HS-5 (cell line): ENCODE measurements around the gene POU3F3.

Experiments used
- DNase-seq: peaks from one replicate; pipeline ENCODE4 v3.0.0-alpha.2; 2012; ENCODE audit warnings: low read depth

Gene POU3F3

DNA sequence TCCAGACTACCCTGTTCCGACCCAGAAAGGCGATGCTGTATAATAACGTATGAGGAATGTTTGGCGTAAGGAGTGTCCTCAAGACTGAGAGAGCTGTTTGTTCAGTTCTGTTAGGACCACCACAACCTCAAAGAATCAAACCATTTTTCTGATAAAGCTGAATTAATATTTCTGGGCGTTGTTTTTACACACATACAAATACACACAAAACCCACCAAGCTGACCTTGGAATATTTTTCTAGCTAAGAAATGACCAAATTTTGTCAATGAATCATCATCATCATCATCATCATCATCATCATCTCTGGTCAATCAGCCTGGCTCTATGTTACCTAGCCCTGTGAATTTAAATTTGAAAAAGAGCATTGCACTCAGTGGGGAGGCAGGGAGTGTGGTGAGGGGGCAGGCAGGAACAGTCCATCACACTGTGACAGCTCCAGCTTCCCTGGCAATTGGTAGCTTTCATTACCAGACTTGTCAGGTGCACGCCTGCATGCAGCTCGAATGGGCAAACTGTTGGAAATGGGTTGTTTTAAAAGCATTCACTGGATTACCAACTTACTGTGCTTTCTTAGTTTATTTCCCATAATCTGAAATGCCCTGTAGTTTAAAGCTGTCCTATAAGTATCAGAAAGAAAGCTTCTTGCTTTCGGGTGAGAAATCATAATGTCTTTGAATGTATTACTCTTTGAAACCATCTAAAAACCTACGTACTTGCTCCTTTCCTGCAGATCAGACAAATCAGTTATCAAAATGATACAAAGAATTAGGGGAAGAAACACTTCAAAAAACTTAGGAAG, 6.9 kb upstream of the POU3F3 start:
- no peak for DNase-seq

GRCh38 chr2:104847586-104848160, 6.2 kb upstream of the POU3F3 start:
- no peak for DNase-seq

GRCh38 chr2:104848526-104848925, 5.4 kb upstream of the POU3F3 start:
- no peak for DNase-seq

GRCh38 chr2:104849101-104849500, 4.8 kb upstream of the POU3F3 start:
- no peak for DNase-seq

- DNase-seq: no peak
These were observed 4.2 kb upstream of the POU3F3 start for GRCh38 chr2:104849618-104850141.

DNA sequence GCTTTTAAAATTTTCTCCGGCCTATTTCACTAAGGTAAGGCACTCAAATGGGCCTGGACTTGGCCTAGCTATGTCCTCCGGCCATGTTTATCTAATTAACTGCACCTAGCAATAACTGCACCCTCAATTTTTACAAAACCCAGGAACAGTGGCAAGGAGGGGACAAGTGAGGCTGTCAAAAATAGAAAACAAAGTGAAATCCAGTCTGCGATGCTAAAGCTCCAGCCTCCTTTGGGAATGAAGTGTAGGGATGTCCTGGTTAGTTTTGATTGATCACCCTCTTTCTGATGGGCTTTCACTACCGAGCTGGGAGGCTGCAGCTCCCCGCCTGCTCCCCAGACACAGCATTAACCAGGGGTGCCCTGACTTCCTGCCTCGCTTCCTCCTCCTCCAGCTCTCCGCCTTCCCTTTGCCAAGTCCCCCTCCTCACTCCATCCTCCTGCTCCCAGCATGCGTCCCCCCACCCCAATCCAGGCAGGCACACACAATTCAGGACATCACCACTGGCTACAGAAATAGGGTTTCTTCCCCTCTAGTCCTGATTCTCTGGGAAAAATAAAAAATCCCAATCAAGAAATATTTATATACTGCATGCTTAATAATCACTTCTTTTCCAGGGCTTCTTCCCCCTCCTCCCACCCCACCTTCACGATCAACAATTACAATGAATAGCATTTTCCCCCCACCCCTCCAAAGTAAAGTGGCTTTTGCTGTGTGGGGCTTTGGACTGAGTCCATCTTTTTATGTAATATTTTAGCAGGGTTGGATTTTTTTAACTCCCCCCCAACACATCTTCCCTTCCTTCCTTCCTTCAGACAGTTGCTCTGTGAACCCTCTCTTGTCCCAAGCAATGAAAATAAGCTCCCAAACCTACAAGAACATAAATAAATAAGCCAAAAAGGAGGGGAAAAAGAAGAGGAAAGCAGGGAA, 3.3 kb upstream of the POU3F3 start:
- DNase-seq: no peak

DNA sequence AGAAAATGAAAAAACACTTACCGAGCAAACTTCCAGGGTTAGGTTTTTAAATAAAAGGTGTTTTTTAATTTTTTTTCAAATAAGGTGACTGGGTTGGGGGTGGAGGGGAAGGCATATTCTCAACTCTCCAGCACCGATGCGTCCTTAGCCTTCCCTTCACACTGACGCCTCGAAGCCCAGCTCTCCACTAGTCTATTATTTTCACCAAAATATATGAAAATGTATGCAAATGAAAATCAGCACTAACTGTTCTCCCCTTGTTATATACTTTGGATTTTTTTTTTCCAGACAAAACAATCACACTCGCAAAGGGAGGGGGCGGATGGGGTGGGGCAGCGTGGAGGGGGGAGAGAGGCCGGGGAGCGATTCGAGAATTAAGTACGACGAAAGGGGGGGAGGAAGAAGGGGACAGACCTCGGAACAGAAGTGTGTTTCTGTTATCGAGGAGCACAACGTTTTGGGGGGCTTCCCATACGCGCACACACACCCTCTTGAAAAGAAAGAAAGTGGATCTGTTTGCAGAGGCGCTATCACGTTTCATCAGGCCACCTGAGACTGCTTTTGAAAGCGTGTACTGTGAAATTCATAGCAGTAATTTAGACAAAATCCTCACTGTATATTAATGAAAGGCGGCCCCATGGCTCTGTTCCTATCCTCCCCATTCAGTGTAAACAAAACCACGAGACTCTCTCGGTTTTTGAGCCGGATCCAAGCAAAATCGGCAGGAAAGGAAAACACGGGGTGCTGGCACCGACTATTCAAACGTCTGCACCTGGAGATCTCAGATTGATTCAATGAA, 2.4 kb upstream of the POU3F3 start:
- DNase-seq: no peak

DNA sequence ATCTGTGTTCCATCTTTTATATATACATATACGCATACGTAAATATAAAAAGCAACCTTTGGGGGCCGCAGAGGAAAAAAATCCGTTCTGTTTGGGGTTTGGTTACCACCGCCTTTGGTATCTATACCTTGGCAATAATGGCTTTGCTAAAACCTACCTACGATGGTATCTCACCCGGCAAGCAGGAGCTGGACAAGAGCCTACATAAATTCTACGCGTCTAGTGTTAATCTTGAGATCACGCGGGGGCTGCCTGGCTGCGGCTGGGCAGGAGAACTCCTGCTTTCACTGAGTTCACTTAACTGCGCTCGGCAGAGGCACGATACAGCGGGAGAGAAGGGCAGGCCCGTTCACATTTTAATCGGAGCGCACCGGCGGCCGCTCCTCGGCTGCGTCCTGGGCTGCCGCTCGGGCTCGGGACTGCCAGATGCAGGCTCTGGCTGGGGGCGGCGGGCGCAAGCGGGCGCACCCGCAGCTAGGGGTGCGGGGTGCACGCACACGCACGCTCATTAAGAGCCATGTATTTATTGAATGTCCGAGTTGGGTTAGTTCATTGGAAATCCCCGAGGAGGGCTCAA, 1.7 kb upstream of the POU3F3 start:
- DNase-seq: no peak

- no peak for DNase-seq
These were observed 744 bp downstream of the POU3F3 start for GRCh38 chr2:104854498-104855220.

DNA sequence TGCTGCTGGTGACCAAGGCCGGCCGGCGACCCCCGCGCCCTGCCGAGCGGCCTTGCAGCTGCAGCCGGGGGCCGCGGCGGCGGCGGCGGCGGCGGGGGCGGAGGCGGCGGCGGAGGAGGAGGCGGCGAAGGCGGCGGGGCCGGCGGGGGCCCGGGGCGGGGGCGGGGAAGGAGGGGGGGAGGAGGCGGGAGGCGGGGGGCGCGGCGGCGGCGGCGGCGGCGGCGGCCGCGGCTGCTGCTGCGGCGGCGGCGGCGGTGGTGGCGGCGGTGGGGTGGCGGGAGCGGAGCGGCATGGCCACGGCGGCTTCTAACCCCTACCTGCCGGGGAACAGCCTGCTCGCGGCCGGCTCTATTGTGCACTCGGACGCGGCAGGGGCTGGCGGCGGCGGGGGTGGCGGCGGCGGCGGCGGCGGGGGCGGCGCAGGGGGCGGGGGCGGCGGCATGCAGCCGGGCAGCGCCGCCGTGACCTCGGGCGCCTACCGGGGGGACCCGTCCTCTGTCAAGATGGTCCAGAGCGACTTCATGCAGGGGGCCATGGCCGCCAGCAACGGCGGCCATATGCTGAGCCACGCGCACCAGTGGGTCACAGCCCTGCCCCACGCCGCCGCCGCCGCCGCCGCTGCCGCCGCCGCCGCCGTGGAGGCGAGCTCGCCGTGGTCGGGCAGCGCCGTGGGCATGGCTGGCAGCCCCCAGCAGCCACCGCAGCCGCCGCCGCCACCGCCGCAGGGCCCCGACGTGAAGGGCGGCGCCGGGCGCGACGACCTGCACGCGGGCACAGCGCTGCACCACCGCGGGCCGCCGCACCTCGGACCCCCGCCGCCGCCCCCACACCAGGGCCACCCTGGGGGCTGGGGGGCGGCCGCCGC, 1.5 kb downstream of the POU3F3 start:
- DNase-seq: no peak

- DNase-seq: no peak
These were observed 2.4 kb downstream of the POU3F3 start for GRCh38 chr2:104856086-104856972.

DNA sequence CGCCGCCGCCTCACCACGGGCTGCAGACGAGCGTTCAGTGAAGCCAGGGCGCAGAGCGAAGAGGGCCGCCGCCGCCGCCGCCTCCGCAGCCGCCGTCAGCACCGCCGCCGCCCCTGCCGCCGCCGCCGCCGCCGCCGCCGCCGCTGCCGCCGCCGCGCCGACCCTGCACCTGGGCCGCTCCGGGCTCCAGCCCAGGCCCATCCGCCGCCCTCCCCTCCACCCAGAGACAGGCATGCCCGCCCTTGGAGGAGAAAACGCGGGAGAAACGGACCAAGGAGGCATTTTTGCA, 3.0 kb downstream of the POU3F3 start:
- DNase-seq: no peak

DNA sequence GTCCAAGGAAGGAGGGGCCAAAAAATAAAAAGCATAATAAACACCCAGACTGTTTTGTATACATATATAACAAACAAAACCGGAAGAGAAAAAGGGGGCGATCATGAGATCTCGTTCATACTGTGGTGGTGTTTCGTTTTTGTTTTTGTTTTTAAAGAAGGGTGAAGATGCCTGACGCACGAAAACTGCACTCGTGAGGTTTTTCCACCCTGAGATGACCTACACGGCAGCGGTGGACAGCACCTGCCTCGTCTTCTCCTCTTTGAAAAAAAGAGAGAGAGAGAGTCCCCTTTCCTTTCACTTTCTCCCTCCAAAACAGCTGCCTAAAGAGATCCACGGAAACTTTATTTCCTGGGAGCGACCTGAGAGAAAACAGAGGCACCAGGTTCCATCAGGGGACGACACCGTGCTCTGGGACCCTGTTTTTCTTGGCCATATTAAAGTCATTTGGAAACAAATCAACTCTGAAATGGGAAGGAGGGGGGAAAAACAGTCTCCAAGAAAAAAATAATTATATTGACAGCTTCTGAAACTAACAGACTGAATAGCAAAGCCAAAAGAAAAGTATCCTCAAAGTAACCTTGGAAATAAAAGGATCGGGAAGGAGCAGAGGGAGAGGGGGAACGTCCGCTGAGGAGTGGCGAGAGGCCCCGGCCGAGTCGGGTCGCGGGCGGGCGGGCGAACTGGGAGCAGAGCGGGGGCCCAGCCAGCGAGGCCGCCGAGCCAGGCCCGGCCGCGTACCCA, 3.5 kb downstream of the POU3F3 start:
- no peak for DNase-seq

DNA sequence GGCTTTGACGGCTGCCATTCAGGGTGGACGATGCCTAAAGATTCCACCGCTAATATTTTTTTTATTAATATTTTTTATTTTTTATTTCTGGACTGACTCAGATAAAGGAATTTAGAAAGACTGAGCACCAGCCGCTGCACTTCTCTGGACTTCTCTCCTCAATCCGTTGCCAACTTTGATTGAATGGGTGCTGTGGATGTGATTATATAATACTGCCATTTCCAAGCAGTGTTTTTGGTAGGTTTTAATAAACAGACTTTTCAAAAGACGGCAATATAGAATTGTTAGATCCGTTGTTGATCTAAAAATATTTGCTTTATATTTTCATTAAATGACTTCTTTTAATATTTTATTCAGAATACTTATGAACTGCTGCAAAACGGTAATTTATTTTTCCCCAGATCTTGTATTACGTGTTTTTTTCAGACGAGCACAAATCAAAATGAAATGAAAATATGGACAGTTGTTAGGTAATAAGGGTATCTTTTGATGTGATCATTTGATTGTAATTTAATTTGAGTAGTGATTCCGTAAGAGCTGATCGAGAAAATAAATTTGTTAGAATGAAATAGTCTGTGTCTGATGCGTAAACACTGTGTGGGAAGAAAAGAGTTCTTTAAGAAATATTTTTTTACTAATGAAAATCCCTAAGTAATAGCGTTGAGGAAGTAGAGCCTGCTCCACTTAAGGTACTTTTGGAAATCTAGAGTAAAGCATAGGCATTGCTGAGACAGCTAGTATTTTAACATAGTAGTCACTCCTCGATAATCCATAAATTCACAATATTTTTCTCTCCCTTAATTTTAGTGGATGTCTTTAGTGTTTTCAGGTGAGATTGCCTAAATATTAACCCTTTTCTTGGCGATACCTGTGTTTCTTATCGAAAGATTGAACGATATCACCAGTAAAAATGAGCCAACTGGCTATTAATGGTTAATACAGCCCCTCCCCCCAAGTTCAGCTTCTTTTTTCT, 4.4 kb downstream of the POU3F3 start:
- DNase-seq: no peak

GRCh38 chr2:104859291-104859765, 5.4 kb downstream of the POU3F3 start:
- DNase-seq: no peak

GRCh38 chr2:104859766-104860450, 6.0 kb downstream of the POU3F3 start:
- no peak for DNase-seq
